ENCODE measurements around the gene SORCS1.

DNA sequence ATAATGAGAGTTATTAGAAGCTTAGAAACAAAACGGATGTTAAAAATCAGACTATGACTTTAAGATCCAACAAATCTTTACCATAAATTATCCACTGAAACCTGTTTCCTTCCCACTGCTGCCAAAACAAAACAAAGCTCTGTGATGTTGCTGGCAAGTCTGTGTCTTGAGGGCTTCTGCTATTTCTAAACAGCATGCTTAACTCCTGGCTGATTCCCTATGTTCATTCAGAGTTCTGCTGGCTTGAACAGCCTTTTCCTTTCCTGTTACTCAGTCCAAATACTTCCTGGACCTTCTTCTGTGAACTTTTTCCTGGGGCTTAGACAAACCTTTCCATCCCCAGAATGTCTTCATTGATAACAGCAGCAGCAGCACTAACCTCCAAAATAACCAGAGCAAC is 448.1 kb downstream of the SORCS1 start:
- TF ChIP-seq CTCF (conservative IDR thresholded peaks at IDR 0.05; ENCODE audit: low read depth, low read length), result no peak
- no peak for TF ChIP-seq EZH2 (IDR thresholded peaks at IDR 0.05; ENCODE audit: low read length, unreplicated experiment)
- TF ChIP-seq EZH2phosphoT487 (IDR thresholded peaks at IDR 0.05; ENCODE audit: borderline replicate concordance, low read length), result no peak
